Measurements from ENCODE around the gene MISP.
"Not testable (repeated sequence)": the region's sequence is repeated elsewhere in the genome, so short reads cannot be mapped to it uniquely, and the experiment has no call there.

MISP gene

GRCh38 chr19:726993-727956, 23.6 kb upstream of the MISP start:
- DNase-seq = no peak

GRCh38 chr19:728011-728410, 22.9 kb upstream of the MISP start:
- no peak for DNase-seq

DNA sequence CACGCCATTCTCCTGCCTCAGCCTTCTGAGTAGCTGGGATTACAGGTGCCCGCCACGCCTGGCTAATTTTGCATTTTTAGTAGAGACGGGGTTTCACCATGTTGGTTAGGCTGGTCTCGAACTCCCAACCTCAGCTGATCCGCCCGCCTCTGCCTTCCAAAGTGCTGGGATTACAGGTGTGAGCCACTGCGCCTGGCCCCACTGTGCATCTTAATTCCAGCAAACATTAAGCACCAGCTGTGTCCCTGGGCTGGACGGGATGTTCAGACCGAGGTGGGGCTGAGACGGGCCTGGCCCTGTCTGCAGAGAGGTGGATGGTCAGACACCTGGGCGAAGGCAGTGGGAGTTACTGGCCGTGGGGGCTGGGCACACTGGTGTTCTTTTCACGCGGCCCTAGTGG, 21.3 kb upstream of the MISP start:
- not testable (repeated sequence) for DNase-seq

- DNase-seq = no peak
Observed at GRCh38 chr19:729965-730668, 20.8 kb upstream of the MISP start.

- DNase-seq = no peak
Observed at GRCh38 chr19:731000-731399, 19.9 kb upstream of the MISP start.

- no peak for DNase-seq
Observed at GRCh38 chr19:732148-733069, 18.5 kb upstream of the MISP start.

DNA sequence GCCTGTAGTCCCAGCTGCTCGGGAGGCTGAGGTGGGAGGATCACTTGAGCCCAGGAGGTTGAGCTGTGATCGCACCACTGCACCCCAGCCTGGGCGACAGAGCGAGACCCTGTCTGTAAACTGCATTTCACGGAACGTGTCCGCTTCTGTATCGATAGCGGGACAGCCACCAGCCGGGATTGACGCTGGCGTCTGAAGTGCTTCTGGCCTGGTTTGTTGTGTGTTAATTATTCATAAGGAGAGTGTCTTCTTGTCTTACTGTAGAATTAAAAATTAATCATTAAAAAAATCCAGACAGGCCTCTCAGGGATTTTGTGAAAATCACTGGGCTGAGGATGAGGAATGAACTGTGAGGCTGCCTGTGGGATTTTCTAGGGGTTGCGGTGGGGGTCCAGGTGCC, 16.2 kb upstream of the MISP start:
- DNase-seq = no peak

DNA sequence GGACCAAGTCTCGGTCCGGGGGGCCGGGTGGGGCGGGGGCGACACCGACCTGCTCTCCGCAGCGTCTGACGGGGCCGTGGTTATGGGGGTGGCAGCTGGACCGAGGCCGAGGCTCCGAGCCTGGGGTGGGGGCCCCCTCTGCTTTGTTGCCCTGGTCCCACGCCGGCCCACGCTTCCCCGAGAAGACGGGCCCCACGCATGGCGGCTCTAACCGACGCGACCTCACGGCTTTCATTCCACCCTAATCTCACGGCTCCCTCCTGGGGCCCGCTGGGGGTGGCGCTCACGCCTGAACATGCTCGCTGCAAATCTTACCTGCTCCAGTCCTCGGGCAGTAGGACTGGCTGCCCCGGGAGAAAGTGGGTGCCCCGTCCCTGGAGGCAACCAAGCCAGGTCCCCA, 14.8 kb upstream of the MISP start:
- DNase-seq = no peak

DNA sequence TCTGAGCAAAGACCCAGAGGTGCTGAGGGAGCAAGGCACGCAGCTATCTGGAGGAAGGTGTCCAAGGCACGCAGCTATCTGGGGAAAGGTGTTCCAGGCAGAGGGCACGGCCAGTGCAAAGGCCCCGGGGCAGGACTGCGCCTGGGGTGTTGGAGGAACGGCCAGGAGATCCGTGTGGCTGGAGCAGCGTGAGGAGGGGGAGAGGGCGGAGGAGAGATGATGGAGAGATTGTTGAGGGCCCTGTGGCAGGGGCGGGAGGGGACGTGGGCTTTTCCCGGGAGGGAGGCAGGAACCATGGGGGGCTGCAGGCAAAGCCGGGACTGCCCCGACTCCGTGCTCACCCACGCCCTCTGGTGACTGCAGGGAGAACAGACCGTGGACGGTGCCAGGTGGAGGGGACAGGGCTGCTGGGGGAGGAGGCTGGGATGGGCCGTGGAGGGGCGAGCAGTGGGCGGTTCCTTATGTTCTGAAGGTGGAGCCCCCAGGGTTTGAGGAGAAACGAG, 13.3 kb upstream of the MISP start:
- peak; percentile 9 for DNase-seq

DNA sequence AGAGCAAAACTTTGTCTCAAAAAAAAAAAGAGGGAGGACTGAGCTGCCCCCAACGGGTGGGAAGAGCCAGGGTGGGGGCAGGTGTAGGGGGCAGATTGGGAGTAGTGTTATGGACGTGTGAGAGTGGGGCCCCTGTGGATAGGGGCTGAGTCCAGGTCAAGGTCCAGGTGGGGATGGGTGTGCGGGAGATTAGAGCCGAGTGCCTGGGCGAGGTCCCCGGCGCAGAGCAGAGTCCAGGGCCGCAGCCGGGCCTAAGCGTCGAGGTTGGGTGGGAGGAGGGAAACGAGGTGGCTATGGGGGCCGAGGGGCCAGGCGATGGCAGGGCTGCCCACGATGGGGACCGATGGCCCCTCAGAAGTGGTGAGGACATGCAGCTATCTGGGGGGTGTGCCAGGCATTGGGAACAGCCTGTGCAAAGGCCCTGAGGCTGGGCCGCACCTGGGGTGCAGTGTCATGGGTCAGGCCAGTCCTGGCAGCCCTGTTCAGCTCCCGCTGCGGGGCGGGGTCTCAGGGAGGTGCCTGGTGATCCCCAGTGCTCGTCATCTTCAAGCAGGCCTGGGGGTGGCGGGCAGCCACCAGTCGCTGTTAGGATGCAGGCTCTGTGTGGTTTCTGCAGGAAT, 12.3 kb upstream of the MISP start:
- DNase-seq = no peak

DNA sequence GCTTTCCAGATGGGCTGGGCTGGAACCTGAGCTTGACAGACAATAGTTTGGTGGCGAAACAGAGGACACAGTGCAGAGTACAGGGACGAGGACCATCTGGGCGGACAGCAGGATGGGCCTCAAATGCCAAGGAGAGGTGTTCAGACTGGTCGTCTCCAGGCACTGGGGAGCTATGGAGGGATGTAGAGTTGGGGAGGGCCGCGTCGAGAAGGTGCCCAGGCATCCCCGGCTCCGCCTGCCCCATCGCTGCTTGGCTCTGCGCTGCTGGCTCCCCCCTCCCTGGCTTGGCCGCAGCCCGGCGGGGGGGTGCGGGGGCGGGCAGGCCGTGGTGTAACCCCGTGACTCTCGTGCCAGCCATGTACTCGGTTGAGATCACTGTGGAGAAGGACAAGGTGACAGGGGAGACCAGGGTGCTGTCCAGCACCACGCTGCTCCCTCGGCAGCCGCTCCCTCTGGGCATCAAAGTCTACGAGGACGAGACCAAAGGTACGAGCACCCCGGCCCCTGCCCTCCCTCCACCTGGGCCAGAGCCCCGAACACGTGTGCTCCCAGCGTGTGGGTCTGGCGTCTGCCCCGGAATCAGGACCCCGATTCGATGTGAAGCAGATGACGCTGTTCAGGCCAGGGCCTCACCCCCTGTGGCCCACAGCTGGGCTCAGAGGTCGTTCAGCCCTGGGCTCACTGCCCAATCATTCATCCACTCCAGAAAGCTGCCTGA, 10.8 kb upstream of the MISP start:
- no peak for DNase-seq

DNA sequence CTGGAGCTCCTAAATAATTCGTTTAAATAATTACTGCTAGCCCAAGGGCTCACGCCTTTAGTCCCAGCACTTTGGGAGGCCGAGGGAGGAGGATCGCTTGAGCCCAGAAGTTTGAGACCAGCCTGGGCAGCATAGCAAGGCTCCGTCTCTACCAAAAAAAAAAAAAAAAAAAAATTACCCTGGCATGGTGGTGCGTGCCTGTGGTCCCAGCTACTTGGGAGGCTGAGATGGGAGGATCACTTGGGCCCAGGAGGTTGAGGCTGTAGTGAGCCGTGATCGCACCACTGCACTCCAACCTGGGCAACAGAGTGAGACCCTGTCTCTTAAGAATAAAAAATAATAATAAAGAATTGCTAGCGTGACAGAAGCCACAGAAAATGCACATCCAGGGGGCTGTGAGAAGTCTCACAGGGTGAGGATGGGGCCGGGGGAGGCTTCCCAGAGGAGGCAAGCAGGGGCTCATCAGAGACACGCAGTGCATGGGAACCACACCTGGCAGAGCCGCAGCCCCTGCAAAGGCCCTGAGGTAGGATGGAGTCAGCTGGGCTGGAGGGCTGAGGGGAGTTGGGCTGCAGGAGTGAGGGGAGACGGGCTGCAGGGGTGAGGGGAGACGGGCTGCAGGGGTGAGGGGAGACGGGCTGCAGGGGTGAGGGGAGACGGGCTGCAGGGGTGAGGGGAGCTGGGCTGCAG, 10.0 kb upstream of the MISP start:
- DNase-seq = not testable (repeated sequence)

DNA sequence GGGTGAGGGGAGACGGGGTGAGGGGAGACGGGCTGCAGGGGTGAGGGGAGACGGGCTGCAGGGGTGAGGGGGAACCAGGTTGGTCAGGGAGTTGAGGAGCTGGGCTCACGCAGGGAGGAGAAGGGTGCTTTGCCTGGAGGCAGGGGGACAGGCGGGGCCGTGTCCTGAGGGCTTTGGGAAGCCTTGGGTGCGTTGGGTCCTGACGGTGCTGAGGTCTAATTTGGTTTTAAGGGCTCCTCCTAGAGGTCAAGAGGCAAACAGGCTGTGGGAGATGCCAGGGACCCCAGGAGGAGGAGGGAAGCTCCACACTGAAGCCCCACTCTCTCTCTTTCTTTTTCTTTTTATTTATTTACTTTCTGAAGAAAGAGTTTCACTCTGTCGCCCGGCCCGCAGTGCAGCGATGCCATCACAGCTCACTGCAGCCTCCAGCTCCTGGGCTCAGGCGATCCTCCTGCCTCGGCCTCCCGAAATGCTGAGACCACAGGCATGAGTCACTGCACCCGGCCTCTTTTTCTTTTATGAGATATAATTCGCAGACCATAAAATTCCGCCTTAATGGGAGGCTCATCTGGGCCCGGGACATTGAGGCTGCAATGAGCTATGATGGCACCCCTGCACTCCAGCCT, 9.3 kb upstream of the MISP start:
- DNase-seq = no peak

DNA sequence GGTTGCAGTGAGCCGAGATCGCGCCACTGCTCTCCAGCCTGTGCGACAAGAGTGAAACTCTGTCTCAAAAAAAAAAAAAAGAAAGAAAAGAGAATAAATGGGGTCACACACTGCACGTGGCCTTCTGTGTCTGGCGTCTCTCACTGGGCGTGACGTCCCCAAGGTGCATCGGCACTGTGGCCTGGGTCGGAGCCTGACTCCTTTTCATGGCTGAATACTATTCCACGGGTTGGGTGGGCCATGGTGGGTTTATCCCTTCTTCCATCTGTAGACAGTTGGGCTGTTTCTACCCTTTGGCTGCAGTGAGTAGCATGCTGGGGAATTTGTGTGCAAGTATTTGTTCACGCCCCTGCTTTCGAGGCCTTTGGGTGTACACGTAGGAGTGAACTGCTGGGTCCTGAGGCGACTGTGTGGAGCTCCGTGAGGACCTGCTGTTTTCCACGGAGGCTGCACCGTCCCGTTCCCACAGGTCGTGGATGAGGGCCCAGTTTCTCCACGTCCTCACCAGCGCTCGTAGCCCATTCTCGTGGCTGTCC, 8.3 kb upstream of the MISP start:
- no peak for DNase-seq

DNA sequence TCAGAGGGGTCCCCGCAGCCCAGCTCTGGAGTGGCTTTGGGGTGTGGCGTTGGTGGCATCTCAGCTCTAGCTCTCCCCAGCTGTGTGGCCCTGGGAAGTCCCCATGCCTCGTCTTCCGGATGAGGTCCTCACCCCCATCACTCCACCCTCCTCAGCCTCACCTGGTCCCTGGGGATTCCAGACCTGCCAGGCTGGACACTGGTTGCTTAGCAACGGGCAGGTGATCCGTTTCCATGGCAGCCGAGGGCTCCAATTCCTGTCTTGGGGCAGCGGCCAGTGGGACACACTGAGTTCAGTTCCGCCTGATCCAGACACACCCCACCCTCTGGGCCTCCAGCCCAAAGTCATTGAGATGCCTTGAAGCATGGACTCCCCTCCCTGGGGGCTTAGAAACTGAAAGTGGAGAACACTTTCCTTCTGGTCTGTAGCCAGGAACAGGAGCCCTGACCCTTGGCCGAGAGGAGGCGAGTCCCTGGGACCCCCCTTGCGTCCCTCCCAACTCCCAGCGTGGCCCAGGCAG, 7.7 kb upstream of the MISP start:
- DNase-seq = no peak

- not testable (repeated sequence) for DNase-seq
Observed at GRCh38 chr19:745138-745537, 5.8 kb upstream of the MISP start.

DNA sequence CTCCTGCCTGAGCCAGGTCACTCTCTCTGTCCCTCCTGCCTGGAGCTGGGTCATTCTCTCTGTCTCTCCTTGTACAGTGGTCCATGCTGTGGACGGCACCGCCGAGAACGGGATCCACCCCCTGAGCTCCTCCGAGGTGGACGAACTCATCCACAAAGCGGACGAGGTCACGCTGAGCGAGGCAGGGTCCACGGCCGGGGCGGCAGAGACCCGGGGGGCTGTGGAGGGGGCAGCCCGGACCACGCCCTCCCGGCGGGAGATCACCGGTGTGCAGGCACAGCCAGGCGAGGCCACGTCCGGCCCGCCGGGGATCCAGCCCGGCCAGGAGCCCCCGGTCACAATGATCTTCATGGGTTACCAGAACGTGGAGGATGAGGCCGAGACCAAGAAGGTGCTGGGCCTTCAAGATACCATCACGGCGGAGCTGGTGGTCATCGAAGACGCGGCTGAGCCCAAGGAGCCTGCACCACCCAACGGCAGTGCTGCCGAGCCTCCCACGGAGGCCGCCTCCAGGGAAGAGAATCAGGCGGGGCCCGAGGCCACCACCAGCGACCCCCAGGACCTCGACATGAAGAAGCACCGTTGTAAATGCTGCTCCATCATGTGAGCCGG, 4.6 kb upstream of the MISP start:
- no peak for DNase-seq

GRCh38 chr19:746956-747355, 4.0 kb upstream of the MISP start:
- DNase-seq = no peak

DNA sequence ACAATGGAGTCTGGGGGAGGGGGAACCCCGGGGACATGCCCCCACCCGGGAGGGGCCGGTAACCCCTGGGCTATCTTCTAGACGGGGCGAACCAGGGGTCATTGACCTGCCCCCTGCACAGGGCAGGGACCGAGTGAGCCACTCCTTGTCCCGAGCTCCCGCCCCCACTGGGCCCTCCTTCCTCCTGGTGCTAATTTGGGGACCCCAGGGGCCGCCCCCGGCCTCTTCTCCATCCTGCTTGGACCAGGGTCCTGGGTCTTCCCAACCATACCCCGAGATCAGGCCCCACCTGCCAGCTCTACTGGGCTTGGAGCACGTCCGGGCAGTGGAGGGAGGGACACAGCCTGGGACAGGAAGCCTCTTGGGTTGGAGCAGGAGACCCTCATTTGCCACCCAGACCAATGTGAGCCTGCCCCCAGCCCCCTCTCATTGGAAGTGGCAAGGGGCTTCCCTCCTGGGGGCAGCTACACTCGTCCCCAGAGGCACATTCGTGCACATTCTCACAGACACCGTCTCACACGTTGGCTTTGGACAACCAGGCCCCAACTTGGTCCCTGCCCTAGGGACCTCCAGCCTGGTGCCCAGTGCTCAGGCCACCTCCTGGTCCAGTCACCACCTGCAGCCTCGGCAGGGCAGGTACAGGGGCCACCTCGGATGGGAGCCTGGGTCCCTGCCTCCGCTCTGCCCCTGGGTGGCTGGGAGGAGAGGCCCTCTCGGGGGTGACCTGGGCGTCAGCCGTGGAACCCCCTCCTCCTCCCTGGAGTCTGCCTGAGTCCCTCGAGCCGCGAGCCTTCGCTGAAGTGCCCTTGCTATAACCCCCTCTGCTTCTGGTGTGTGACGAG, 3.3 kb upstream of the MISP start:
- no peak for DNase-seq
